Measurements from ENCODE around the gene C2CD4D.
A peak's percentile ranks its signal among the peaks of the same experiment; 100 is the strongest.

C2CD4D gene

GRCh38 chr1:151831605-151832004 is 8.0 kb downstream of the C2CD4D start, which contains the start of gene RORC:
RORC (minus strand) TSS chr1:151831802; CDS start chr1:151831764, 38 bp downstream.
- H4K8ac ChIP-seq (ENCODE audit: low read length): no peak within 1 kb of the TSS
- H3K4me2 ChIP-seq (ENCODE audit: low read length, poor library complexity, severe bottlenecking): no peak within 1 kb of the TSS
- no peaks in the 10 kb centered on the region for H3K79me1 ChIP-seq (replicated peaks; ENCODE audit: low read length, poor library complexity, severe bottlenecking)
- H2BK5ac ChIP-seq (ENCODE audit: low read depth, low read length, poor library complexity, severe bottlenecking): no peak within 1 kb of the TSS
- WGBS: 75% methylated on average over 4 of the region's 5 CpGs
- no peak within 1 kb of the TSS for H2AK5ac ChIP-seq (ENCODE audit: low read length, severe bottlenecking)
- no peak within 1 kb of the TSS for H3K27ac ChIP-seq (ENCODE audit: low read length, poor library complexity, severe bottlenecking)
- H3K9me3 ChIP-seq (ENCODE audit: control insufficient read depth, low read length): no peaks in the 10 kb centered on the region
- peaks cover 8% of the 10 kb centered on the region for H3K4me1 ChIP-seq (ENCODE audit: control insufficient read depth, insufficient read depth, low read depth, low read length)
- no peak within 1 kb of the TSS for H3K4ac ChIP-seq (ENCODE audit: low read depth in 1 of 2, low read length in 2 of 2)
- H2BK12ac ChIP-seq (ENCODE audit: low read length in 2 of 2): no peak within 1 kb of the TSS
- no peak within 1 kb of the TSS for H3K4me3 ChIP-seq (ENCODE audit: insufficient read depth in 1 of 2, low read depth in 1 of 2, low read length in 2 of 2)
- H2BK15ac ChIP-seq (ENCODE audit: low read depth, poor library complexity, severe bottlenecking): no peak within 1 kb of the TSS
- H4K91ac ChIP-seq (ENCODE audit: low read length): no peak within 1 kb of the TSS
- H3K9ac ChIP-seq (ENCODE audit: low read length): no peak within 1 kb of the TSS
- DNase-seq: no peak
- H3K27me3 ChIP-seq (ENCODE audit: control insufficient read depth in 1 of 2, insufficient read depth in 1 of 2, low read length in 2 of 2): peaks cover 28 to 57% of the 10 kb centered on the region in 2 experiments
- peak within 1 kb of the TSS in 1 of 2 experiments; percentile 2 for H3K23ac ChIP-seq (ENCODE audit: low read length in 2 of 2)
- no peak within 1 kb of the TSS for H2BK120ac ChIP-seq (ENCODE audit: low read depth, low read length)
- H3K14ac ChIP-seq (ENCODE audit: low read length in 2 of 2): peak within 1 kb of the TSS in 1 of 2 experiments; percentile 85
- H3K18ac ChIP-seq (ENCODE audit: low read depth in 1 of 2, low read length in 2 of 2): no peak within 1 kb of the TSS
- H2AFZ ChIP-seq (ENCODE audit: low read depth, low read length): no peak within 1 kb of the TSS
- no peaks in the 10 kb centered on the region for H3K36me3 ChIP-seq (ENCODE audit: control insufficient read depth in 1 of 2, insufficient read depth in 2 of 2, low read depth in 1 of 2, low read length in 2 of 2)

- H3K79me1 ChIP-seq (replicated peaks; ENCODE audit: low read length, poor library complexity, severe bottlenecking): no peaks in the 10 kb centered on the region
- peaks cover 32 to 59% of the 10 kb centered on the region in 2 experiments for H3K27me3 ChIP-seq (ENCODE audit: control insufficient read depth in 1 of 2, insufficient read depth in 1 of 2, low read length in 2 of 2)
- H4K91ac ChIP-seq (ENCODE audit: low read length): no peak overlapping the region
- no peak overlapping the region for H2BK5ac ChIP-seq (ENCODE audit: low read depth, low read length, poor library complexity, severe bottlenecking)
- H3K23ac ChIP-seq (ENCODE audit: low read length in 2 of 2): no peak overlapping the region
- H3K9me3 ChIP-seq (ENCODE audit: control insufficient read depth, low read length): no peaks in the 10 kb centered on the region
- no peak overlapping the region for H2AFZ ChIP-seq (ENCODE audit: low read depth, low read length)
- H3K4me2 ChIP-seq (ENCODE audit: low read length, poor library complexity, severe bottlenecking): no peak overlapping the region
- DNase-seq: no peak
- H2AK5ac ChIP-seq (ENCODE audit: low read length, severe bottlenecking): no peak overlapping the region
- no peak overlapping the region for H3K9ac ChIP-seq (ENCODE audit: low read length)
- H3K14ac ChIP-seq (ENCODE audit: low read length in 2 of 2): peak overlapping the region in 1 of 2 experiments; percentile 50
- WGBS: 81% methylated on average over 4 of the region's 4 CpGs
- H3K4ac ChIP-seq (ENCODE audit: low read depth in 1 of 2, low read length in 2 of 2): no peak overlapping the region
- H2BK15ac ChIP-seq (ENCODE audit: low read depth, poor library complexity, severe bottlenecking): no peak overlapping the region
- no peak overlapping the region for H3K18ac ChIP-seq (ENCODE audit: low read depth in 1 of 2, low read length in 2 of 2)
- no peak overlapping the region for H2BK120ac ChIP-seq (ENCODE audit: low read depth, low read length)
- no peak overlapping the region for H3K27ac ChIP-seq (ENCODE audit: low read length, poor library complexity, severe bottlenecking)
- peaks cover 8% of the 10 kb centered on the region for H3K4me1 ChIP-seq (ENCODE audit: control insufficient read depth, insufficient read depth, low read depth, low read length)
- H4K8ac ChIP-seq (ENCODE audit: low read length): no peak overlapping the region
- H2BK12ac ChIP-seq (ENCODE audit: low read length in 2 of 2): no peak overlapping the region
- no peak overlapping the region for H3K4me3 ChIP-seq (ENCODE audit: insufficient read depth in 1 of 2, low read depth in 1 of 2, low read length in 2 of 2)
- H3K36me3 ChIP-seq (ENCODE audit: control insufficient read depth in 1 of 2, insufficient read depth in 2 of 2, low read depth in 1 of 2, low read length in 2 of 2): no peaks in the 10 kb centered on the region
Measured at GRCh38 chr1:151831256-151831591, 8.4 kb downstream of the C2CD4D start.

DNA sequence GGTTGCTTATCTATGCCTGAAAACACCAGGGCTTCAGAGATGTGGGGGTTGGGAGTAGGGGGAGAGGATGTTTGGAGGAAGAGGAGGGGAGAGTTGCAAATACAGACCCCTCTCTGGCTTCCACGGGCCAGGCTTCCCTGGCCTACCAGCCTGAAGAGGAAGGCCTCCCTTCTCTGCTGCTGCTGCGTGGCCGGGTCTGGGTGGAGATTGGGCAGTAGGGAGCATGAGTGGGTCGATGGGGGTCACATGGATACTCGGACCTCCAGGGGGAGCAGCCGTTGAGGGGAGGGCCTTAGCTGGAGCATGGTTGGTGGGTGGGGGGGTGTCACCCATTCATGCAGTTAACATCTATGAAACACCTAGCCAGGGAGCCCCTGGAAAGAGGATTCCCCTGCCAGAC is 9.6 kb downstream of the C2CD4D start:
- WGBS: 53% methylated on average over 3 of the region's 6 CpGs
- H3K36me3 ChIP-seq (ENCODE audit: control insufficient read depth in 1 of 2, insufficient read depth in 2 of 2, low read depth in 1 of 2, low read length in 2 of 2): no peaks in the 10 kb centered on the region
- no peak overlapping the region for H2BK5ac ChIP-seq (ENCODE audit: low read depth, low read length, poor library complexity, severe bottlenecking)
- no peak overlapping the region for H3K27ac ChIP-seq (ENCODE audit: low read length, poor library complexity, severe bottlenecking)
- no peak overlapping the region for H2BK120ac ChIP-seq (ENCODE audit: low read depth, low read length)
- no peak overlapping the region for H3K14ac ChIP-seq (ENCODE audit: low read length in 2 of 2)
- H4K91ac ChIP-seq (ENCODE audit: low read length): no peak overlapping the region
- no peak overlapping the region for H3K18ac ChIP-seq (ENCODE audit: low read depth in 1 of 2, low read length in 2 of 2)
- no peak overlapping the region for H3K4me2 ChIP-seq (ENCODE audit: low read length, poor library complexity, severe bottlenecking)
- no peak overlapping the region for H3K4me3 ChIP-seq (ENCODE audit: insufficient read depth in 1 of 2, low read depth in 1 of 2, low read length in 2 of 2)
- H2AK5ac ChIP-seq (ENCODE audit: low read length, severe bottlenecking): no peak overlapping the region
- H3K23ac ChIP-seq (ENCODE audit: low read length in 2 of 2): no peak overlapping the region
- H3K27me3 ChIP-seq (ENCODE audit: control insufficient read depth in 1 of 2, insufficient read depth in 1 of 2, low read length in 2 of 2): peaks cover 37 to 68% of the 10 kb centered on the region in 2 experiments
- H4K8ac ChIP-seq (ENCODE audit: low read length): no peak overlapping the region
- H3K4me1 ChIP-seq (ENCODE audit: control insufficient read depth, insufficient read depth, low read depth, low read length): peaks cover 9% of the 10 kb centered on the region
- H3K4ac ChIP-seq (ENCODE audit: low read depth in 1 of 2, low read length in 2 of 2): no peak overlapping the region
- no peaks in the 10 kb centered on the region for H3K9me3 ChIP-seq (ENCODE audit: control insufficient read depth, low read length)
- no peak for DNase-seq
- H3K79me1 ChIP-seq (replicated peaks; ENCODE audit: low read length, poor library complexity, severe bottlenecking): no peaks in the 10 kb centered on the region
- H3K9ac ChIP-seq (ENCODE audit: low read length): no peak overlapping the region
- H2BK12ac ChIP-seq (ENCODE audit: low read length in 2 of 2): no peak overlapping the region
- H2AFZ ChIP-seq (ENCODE audit: low read depth, low read length): no peak overlapping the region
- H2BK15ac ChIP-seq (ENCODE audit: low read depth, poor library complexity, severe bottlenecking): no peak overlapping the region

GRCh38 chr1:151829352-151830046 is 10.1 kb downstream of the C2CD4D start:
- WGBS: 45% methylated on average over 4 of the region's 4 CpGs
- no peak for DNase-seq

More at GRCh38 chr1:151829352-151830046, 10.1 kb downstream of the C2CD4D start:
- Histone ChIP-seq H2AK5ac (ENCODE audit: low read length, severe bottlenecking) (no peak overlapping the region), H2BK5ac (ENCODE audit: low read depth, low read length, poor library complexity, severe bottlenecking) (no peak overlapping the region), H3K4ac (ENCODE audit: low read depth in 1 of 2, low read length in 2 of 2) (no peak overlapping the region), H2AFZ (ENCODE audit: low read depth, low read length) (no peak overlapping the region), H3K4me3 (ENCODE audit: insufficient read depth in 1 of 2, low read depth in 1 of 2, low read length in 2 of 2) (no peak overlapping the region), H4K91ac (ENCODE audit: low read length) (no peak overlapping the region), H4K8ac (ENCODE audit: low read length) (no peak overlapping the region), H3K79me1 (replicated peaks; ENCODE audit: low read length, poor library complexity, severe bottlenecking) (no peaks in the 10 kb centered on the region), H3K9ac (ENCODE audit: low read length) (no peak overlapping the region), H3K36me3 (ENCODE audit: control insufficient read depth in 1 of 2, insufficient read depth in 2 of 2, low read depth in 1 of 2, low read length in 2 of 2) (no peaks in the 10 kb centered on the region), H3K4me1 (ENCODE audit: control insufficient read depth, insufficient read depth, low read depth, low read length) (peaks cover 9% of the 10 kb centered on the region), H3K9me3 (ENCODE audit: control insufficient read depth, low read length) (no peaks in the 10 kb centered on the region), H2BK120ac (ENCODE audit: low read depth, low read length) (no peak overlapping the region), H3K27me3 (ENCODE audit: control insufficient read depth in 1 of 2, insufficient read depth in 1 of 2, low read length in 2 of 2) (peaks cover 42 to 73% of the 10 kb centered on the region in 2 experiments), H3K14ac (ENCODE audit: low read length in 2 of 2) (no peak overlapping the region), H2BK12ac (ENCODE audit: low read length in 2 of 2) (no peak overlapping the region), H3K4me2 (ENCODE audit: low read length, poor library complexity, severe bottlenecking) (no peak overlapping the region), H2BK15ac (ENCODE audit: low read depth, poor library complexity, severe bottlenecking) (peak overlapping the region; percentile 44), H3K18ac (ENCODE audit: low read depth in 1 of 2, low read length in 2 of 2) (no peak overlapping the region), H3K27ac (ENCODE audit: low read length, poor library complexity, severe bottlenecking) (no peak overlapping the region), H3K23ac (ENCODE audit: low read length in 2 of 2) (no peak overlapping the region)
